ENCODE data around the gene ERICH6B.
A peak's percentile ranks its signal among the peaks of the same experiment; 100 is the strongest.

ERICH6B gene

GRCh38 chr13:45582408-45583076 is 33.0 kb downstream of the ERICH6B start:
- Mint-ChIP-seq H3K36me3 (no peaks in the 10 kb centered on the region), H3K4me3 (no peak overlapping the region)
- no peak for ATAC-seq

GRCh38 chr13:45576466-45576865 is 39.1 kb downstream of the ERICH6B start:
- DNase-seq (ENCODE audit: low spot score in 2 of 2) (no peak), ATAC-seq (no peak)
- H3K9me3 Mint-ChIP-seq: no peaks in the 10 kb centered on the region
- no peaks in the 10 kb centered on the region for H3K4me1 Mint-ChIP-seq
- H3K36me3 Mint-ChIP-seq: no peaks in the 10 kb centered on the region
- H3K4me3 Mint-ChIP-seq: no peak overlapping the region
- no peak overlapping the region for H3K27ac Mint-ChIP-seq

More at GRCh38 chr13:45582408-45583076, 33.0 kb downstream of the ERICH6B start:
- H3K4me1 Mint-ChIP-seq: no peaks in the 10 kb centered on the region
- no peaks in the 10 kb centered on the region for H3K9me3 Mint-ChIP-seq
- DNase-seq (ENCODE audit: low spot score in 2 of 2): no peak
- H3K27ac Mint-ChIP-seq: no peak overlapping the region

GRCh38 chr13:45575830-45576180 is 39.7 kb downstream of the ERICH6B start:
- ATAC-seq (no peak), DNase-seq (ENCODE audit: low spot score in 2 of 2) (no peak)
- no peak overlapping the region for H3K27ac Mint-ChIP-seq
- H3K4me3 Mint-ChIP-seq: no peak overlapping the region
- H3K36me3 Mint-ChIP-seq: no peaks in the 10 kb centered on the region
- no peaks in the 10 kb centered on the region for H3K9me3 Mint-ChIP-seq
- H3K4me1 Mint-ChIP-seq: no peaks in the 10 kb centered on the region

- Mint-ChIP-seq H3K4me3 (no peak overlapping the region), H3K4me1 (no peaks in the 10 kb centered on the region), H3K9me3 (no peaks in the 10 kb centered on the region), H3K27ac (no peak overlapping the region), H3K36me3 (no peaks in the 10 kb centered on the region)
- DNase-seq (ENCODE audit: low spot score in 2 of 2): no peak
- ATAC-seq: no peak
These were observed 40.3 kb downstream of the ERICH6B start for GRCh38 chr13:45575146-45575829.

GRCh38 chr13:45565331-45565730 is 50.2 kb downstream of the ERICH6B start:
- H3K9me3 Mint-ChIP-seq: no peaks in the 10 kb centered on the region
- no peaks in the 10 kb centered on the region for H3K4me1 Mint-ChIP-seq
- ATAC-seq (no peak), DNase-seq (ENCODE audit: low spot score in 2 of 2) (no peak)
- H3K27ac Mint-ChIP-seq: no peak overlapping the region
- H3K36me3 Mint-ChIP-seq: no peaks in the 10 kb centered on the region
- no peak overlapping the region for H3K4me3 Mint-ChIP-seq

- no peaks in the 10 kb centered on the region for H3K36me3 Mint-ChIP-seq
- no peak overlapping the region for H3K27ac Mint-ChIP-seq
- H3K4me1 Mint-ChIP-seq: no peaks in the 10 kb centered on the region
- no peaks in the 10 kb centered on the region for H3K9me3 Mint-ChIP-seq
- peak; percentile 67 for ATAC-seq
- DNase-seq (ENCODE audit: low spot score in 2 of 2): no peak
- H3K4me3 Mint-ChIP-seq: no peak overlapping the region
These were observed 51.3 kb downstream of the ERICH6B start for GRCh38 chr13:45564133-45564776.

- Mint-ChIP-seq H3K4me3 (no peak overlapping the region), H3K9me3 (no peaks in the 10 kb centered on the region), H3K36me3 (no peaks in the 10 kb centered on the region), H3K4me1 (no peaks in the 10 kb centered on the region), H3K27ac (no peak overlapping the region)
- ATAC-seq (no peak), DNase-seq (ENCODE audit: low spot score in 2 of 2) (no peak)
These were observed 60.9 kb downstream of the ERICH6B start for GRCh38 chr13:45554604-45555109.

GRCh38 chr13:45548281-45548680 is 67.3 kb downstream of the ERICH6B start:
- no peaks in the 10 kb centered on the region for H3K4me1 Mint-ChIP-seq
- no peaks in the 10 kb centered on the region for H3K36me3 Mint-ChIP-seq
- no peak for ATAC-seq
- H3K27ac Mint-ChIP-seq: no peak overlapping the region
- no peaks in the 10 kb centered on the region for H3K9me3 Mint-ChIP-seq
- H3K4me3 Mint-ChIP-seq: no peak overlapping the region
- DNase-seq (ENCODE audit: low spot score in 2 of 2): no peak

GRCh38 chr13:45546410-45546765 is 69.2 kb downstream of the ERICH6B start:
- no peak for ATAC-seq
- Mint-ChIP-seq H3K4me3 (no peak overlapping the region), H3K27ac (no peak overlapping the region)

GRCh38 chr13:45545686-45546409 is 69.7 kb downstream of the ERICH6B start:
- ATAC-seq (no peak), DNase-seq (ENCODE audit: low spot score in 2 of 2) (no peak)
- Mint-ChIP-seq H3K4me3 (no peak overlapping the region), H3K36me3 (no peaks in the 10 kb centered on the region), H3K9me3 (no peaks in the 10 kb centered on the region), H3K4me1 (no peaks in the 10 kb centered on the region), H3K27ac (no peak overlapping the region)

More at GRCh38 chr13:45546410-45546765, 69.2 kb downstream of the ERICH6B start:
- no peaks in the 10 kb centered on the region for H3K9me3 Mint-ChIP-seq
- DNase-seq (ENCODE audit: low spot score in 2 of 2): no peak
- no peaks in the 10 kb centered on the region for H3K4me1 Mint-ChIP-seq
- no peaks in the 10 kb centered on the region for H3K36me3 Mint-ChIP-seq

- ATAC-seq (no peak), DNase-seq (ENCODE audit: low spot score in 2 of 2) (no peak)
- no peak overlapping the region for H3K27ac Mint-ChIP-seq
- no peaks in the 10 kb centered on the region for H3K4me1 Mint-ChIP-seq
- no peaks in the 10 kb centered on the region for H3K36me3 Mint-ChIP-seq
- no peak overlapping the region for H3K4me3 Mint-ChIP-seq
- no peaks in the 10 kb centered on the region for H3K9me3 Mint-ChIP-seq
These were observed 71.0 kb downstream of the ERICH6B start for GRCh38 chr13:45544520-45544919.

- H3K4me1 Mint-ChIP-seq: no peaks in the 10 kb centered on the region
- H3K4me3 Mint-ChIP-seq: no peak overlapping the region
- no peak for DNase-seq (ENCODE audit: low spot score in 2 of 2)
- peak overlapping the region; percentile 61 for H3K27ac Mint-ChIP-seq
- no peaks in the 10 kb centered on the region for H3K36me3 Mint-ChIP-seq
- H3K9me3 Mint-ChIP-seq: no peaks in the 10 kb centered on the region
- ATAC-seq: no peak
These were observed 72.7 kb downstream of the ERICH6B start for GRCh38 chr13:45542878-45543277.

- Mint-ChIP-seq H3K4me3 (no peak overlapping the region), H3K27ac (no peak overlapping the region), H3K4me1 (peaks cover 2% of the 10 kb centered on the region), H3K9me3 (no peaks in the 10 kb centered on the region), H3K36me3 (no peaks in the 10 kb centered on the region)
- DNase-seq (ENCODE audit: low spot score in 2 of 2): no peak
- no peak for ATAC-seq
These were observed 73.1 kb downstream of the ERICH6B start for GRCh38 chr13:45542391-45542790.

GRCh38 chr13:45541806-45542205 is 73.7 kb downstream of the ERICH6B start:
- ATAC-seq (no peak), DNase-seq (ENCODE audit: low spot score in 2 of 2) (no peak)
- no peak overlapping the region for H3K27ac Mint-ChIP-seq
- no peak overlapping the region for H3K4me3 Mint-ChIP-seq
- H3K9me3 Mint-ChIP-seq: no peaks in the 10 kb centered on the region
- peaks cover 8% of the 10 kb centered on the region for H3K4me1 Mint-ChIP-seq
- H3K36me3 Mint-ChIP-seq: peaks cover 4% of the 10 kb centered on the region

- H3K36me3 Mint-ChIP-seq: peaks cover 13% of the 10 kb centered on the region
- no peak for DNase-seq (ENCODE audit: low spot score in 2 of 2)
- H3K27ac Mint-ChIP-seq: no peak overlapping the region
- ATAC-seq: no peak
- no peak overlapping the region for H3K4me3 Mint-ChIP-seq
- peaks cover 10% of the 10 kb centered on the region for H3K4me1 Mint-ChIP-seq
- H3K9me3 Mint-ChIP-seq: no peaks in the 10 kb centered on the region
These were observed 74.7 kb downstream of the ERICH6B start for GRCh38 chr13:45540864-45541263.

Measured in stimulated activated effector memory CD8-positive, alpha-beta T cell treated with anti-CD3 and anti-CD28 coated beads, Interleukin-12 subunit alpha, Interleukin-12 subunit beta, amount 100 ng/mL, for 72 hours (primary cell).